Parathyroid adenoma (tissue), 2 donors: Measurements from ENCODE around the gene N4BP2.
"Not testable (repeated sequence)": the region's sequence is repeated elsewhere in the genome, so short reads cannot be mapped to it uniquely, and the experiment has no call there.

Experiments
- H2AFZ ChIP-seq: fragments of 300-600 bp; sonication (generic); one replicate; pipeline ENCODE4 v1.7.0; 2017; ENCODE audit warnings: antibody characterized with exemption, mild to moderate bottlenecking
- H3K27ac ChIP-seq: fragments of 300-600 bp; sonication (generic); one replicate; pipeline ENCODE4 v1.7.0; 2017
- H3K27me3 ChIP-seq: fragments of 300-600 bp; sonication (generic); one replicate; pipeline ENCODE4 v1.7.0; 2017; ENCODE audit warnings: low read length; ENCODE audit not compliant: control insufficient read depth, insufficient read depth
- H3K36me3 ChIP-seq: fragments of 300-600 bp; sonication (generic); one replicate; pipeline ENCODE4 v1.7.0; 2017; ENCODE audit warnings: low read length; ENCODE audit not compliant: control insufficient read depth, insufficient read depth
- H3K4me1 ChIP-seq: fragments of 300-600 bp; sonication (generic); one replicate; pipeline ENCODE4 v1.7.0; 2017; ENCODE audit warnings: control low read depth
- H3K4me2 ChIP-seq: fragments of 300-600 bp; sonication (generic); one replicate; pipeline ENCODE4 v1.7.0; 2017; ENCODE audit warnings: low read length
- H3K4me3 ChIP-seq: fragments of 300-600 bp; sonication (generic); one replicate; pipeline ENCODE4 v1.7.0; 2017; ENCODE audit warnings: low read depth, low read length
- H3K79me2 ChIP-seq: fragments of 300-600 bp; sonication (generic); one replicate; pipeline ENCODE4 v1.7.0; 2017; ENCODE audit warnings: control low read depth
- H3K9ac ChIP-seq: fragments of 300-600 bp; sonication (generic); one replicate; pipeline ENCODE4 v1.7.0; 2017; ENCODE audit warnings: mild to moderate bottlenecking
- H3K9me3 ChIP-seq: fragments of 300-600 bp; sonication (generic); one replicate; pipeline ENCODE4 v1.7.0; 2017; ENCODE audit warnings: low read length; ENCODE audit not compliant: control insufficient read depth
- CTCF ChIP-seq: fragments of 300-600 bp; sonication (generic); IDR thresholded peaks from one replicate; pipeline ENCODE4 v1.7.0; 2017; ENCODE audit warnings: antibody characterized with exemption, mild to moderate bottlenecking
- donor health status: primary hyperparathyroidism.

The N4BP2 gene

GRCh38 chr4:40056716-40057585 lies at the start of gene N4BP2:
TSS of gene N4BP2 (plus strand) at chr4:40056850. CDS start at chr4:40097341, 40,491 bp downstream.
- Histone ChIP-seq H3K27me3 (no peaks in the 10 kb centered on the region), H3K4me2 (peak within 1 kb of the TSS; percentile 100), H3K79me2 (no peaks in the 10 kb centered on the region), H2AFZ (peak within 1 kb of the TSS; percentile 92), H3K4me1 (no peaks in the 10 kb centered on the region), H3K36me3 (no peaks in the 10 kb centered on the region), H3K9ac (peak within 1 kb of the TSS; percentile 92), H3K4me3 (peak within 1 kb of the TSS; percentile 96), H3K27ac (peak within 1 kb of the TSS; percentile 96), H3K9me3 (no peaks in the 10 kb centered on the region)
- TF ChIP-seq CTCF, result peak; percentile 53

GRCh38 chr4:40016007-40016406 lies 40.6 kb upstream of the N4BP2 start:
- H3K27me3 ChIP-seq, result no peaks in the 10 kb centered on the region
- TF ChIP-seq CTCF, result no peak
- H3K27ac ChIP-seq, result no peak overlapping the region
- H2AFZ ChIP-seq, result no peak overlapping the region
- no peak overlapping the region for H3K9ac ChIP-seq
- no peak overlapping the region for H3K4me2 ChIP-seq
- no peak overlapping the region for H3K4me3 ChIP-seq
- H3K9me3 ChIP-seq, result no peaks in the 10 kb centered on the region
- H3K36me3 ChIP-seq, result no peaks in the 10 kb centered on the region
- H3K4me1 ChIP-seq, result no peaks in the 10 kb centered on the region
- H3K79me2 ChIP-seq, result no peaks in the 10 kb centered on the region

- Histone ChIP-seq H3K4me3 (no peak overlapping the region), H3K27me3 (no peaks in the 10 kb centered on the region), H2AFZ (no peak overlapping the region), H3K4me2 (no peak overlapping the region), H3K36me3 (no peaks in the 10 kb centered on the region), H3K9ac (no peak overlapping the region), H3K79me2 (no peaks in the 10 kb centered on the region), H3K4me1 (no peaks in the 10 kb centered on the region), H3K27ac (no peak overlapping the region), H3K9me3 (no peaks in the 10 kb centered on the region)
- TF ChIP-seq CTCF, result no peak
These were observed 36.4 kb upstream of the N4BP2 start for GRCh38 chr4:40020221-40020620.

GRCh38 chr4:40021116-40021515 lies 35.5 kb upstream of the N4BP2 start:
- H3K27me3 ChIP-seq, H3K79me2 ChIP-seq, H2AFZ ChIP-seq, H3K9ac ChIP-seq, H3K4me2 ChIP-seq, H3K9me3 ChIP-seq, H3K27ac ChIP-seq, H3K36me3 ChIP-seq, H3K4me3 ChIP-seq, H3K4me1 ChIP-seq: not testable (repeated sequence)

- H3K9ac ChIP-seq, H3K27ac ChIP-seq, H3K4me2 ChIP-seq, H3K4me1 ChIP-seq, H3K79me2 ChIP-seq, H3K36me3 ChIP-seq, H3K27me3 ChIP-seq, H3K9me3 ChIP-seq, H2AFZ ChIP-seq, H3K4me3 ChIP-seq: not testable (repeated sequence)
These were observed 32.6 kb upstream of the N4BP2 start for GRCh38 chr4:40024049-40024448.
